Left lung (tissue), 10 donors: ENCODE results near the gene GARNL3. TPM values are rescaled to one million over a fixed set of nuclear protein-coding genes. Genes with fewer than 3 reads are reported as not detected.

Experiments used
- ATAC-seq: fragments of 200-7000 bp; cut with Tn5 transposase; one replicate; pipeline ENCODE4 v1.9.1; 2020; ENCODE audit warnings: moderate library complexity
- DNase-seq, 4 donors: peaks; one replicate each; pipeline ENCODE4 v3.0.0-alpha.2; 2013 to 2020
- H3K27ac ChIP-seq, 2 donors: fragments of 200-600 bp; sonication (generic) in 1 of 2; one replicate each; pipeline versions ENCODE4 v1.5.0 to v1.8.0; 2020 to 2021
- H3K27me3 ChIP-seq, 2 donors: fragments of 200-600 bp; sonication (generic) in 1 of 2; one replicate each; pipeline versions ENCODE4 v1.5.0 to v1.8.0; 2020 to 2021
- H3K36me3 ChIP-seq, 2 donors: fragments of 200-600 bp; sonication (generic) in 1 of 2; one replicate each; pipeline versions ENCODE4 v1.5.0 to v1.8.0; 2020 to 2021
- H3K4me1 ChIP-seq, 2 donors: fragments of 200-600 bp; one replicate each; pipeline ENCODE4 v1.8.0; 2021
- H3K4me3 ChIP-seq, 2 donors: fragments of 200-600 bp; sonication (generic) in 1 of 2; one replicate each; pipeline versions ENCODE4 v1.5.0 to v1.8.0; 2020 to 2021; ENCODE audit warnings: mild to moderate bottlenecking in 1 of 2
- H3K9me3 ChIP-seq, 2 donors: fragments of 200-600 bp; sonication (generic) in 1 of 2; one replicate each; pipeline versions ENCODE4 v1.5.0 to v1.8.0; 2020 to 2021
- intact Hi-C, 2 donors: fragments of 100-400 bp; cut with DNase I; formaldehyde crosslinking; loops; one replicate each; pipeline versions ENCODE4 v1.11.2 to v1.14.2; 2022
- polyA plus RNA-seq, 6 donors: library from polyadenylated mRNA; unstranded; fragments of 120-200 nt; gene quantifications; one replicate each; pipeline ENCODE4 v1.2.1, GENCODE V29; 2013; ENCODE audit not compliant: insufficient read length in 6 of 6
- total RNA-seq, 2 donors: library from RNA; stranded (reverse); fragmentation: NEBNext Ultra II Directional; extraction: Animal tissue kit (Norgen Biotek cat#: 25700); gene quantifications; one replicate each; pipeline ENCODE4 v1.2.1, GENCODE V29; 2021
- TF ChIP-seq, protein P1 (sequence below), 2 donors: fragments of 200-600 bp; sonication (generic) in 1 of 2; IDR thresholded peaks; one replicate each; pipeline versions ENCODE4 v1.5.0 to v1.8.0; 2021; ENCODE audit warnings: antibody characterized with exemption in 2 of 2
- donor health status: DM: no; HTN: yes; CAD: no.
- donor health status: DM: no; HTN: no; CAD: no.

The GARNL3 gene
- total and polyA plus RNA-seq, 8 donors, result 7.4 to 40.4 (median 37.7) TPM

GRCh38 chr9:127368852-127369402 is 104.4 kb downstream of the GARNL3 start:
- no peaks in the 10 kb centered on the region for H3K27me3 ChIP-seq
- TF ChIP-seq, protein P1, sequence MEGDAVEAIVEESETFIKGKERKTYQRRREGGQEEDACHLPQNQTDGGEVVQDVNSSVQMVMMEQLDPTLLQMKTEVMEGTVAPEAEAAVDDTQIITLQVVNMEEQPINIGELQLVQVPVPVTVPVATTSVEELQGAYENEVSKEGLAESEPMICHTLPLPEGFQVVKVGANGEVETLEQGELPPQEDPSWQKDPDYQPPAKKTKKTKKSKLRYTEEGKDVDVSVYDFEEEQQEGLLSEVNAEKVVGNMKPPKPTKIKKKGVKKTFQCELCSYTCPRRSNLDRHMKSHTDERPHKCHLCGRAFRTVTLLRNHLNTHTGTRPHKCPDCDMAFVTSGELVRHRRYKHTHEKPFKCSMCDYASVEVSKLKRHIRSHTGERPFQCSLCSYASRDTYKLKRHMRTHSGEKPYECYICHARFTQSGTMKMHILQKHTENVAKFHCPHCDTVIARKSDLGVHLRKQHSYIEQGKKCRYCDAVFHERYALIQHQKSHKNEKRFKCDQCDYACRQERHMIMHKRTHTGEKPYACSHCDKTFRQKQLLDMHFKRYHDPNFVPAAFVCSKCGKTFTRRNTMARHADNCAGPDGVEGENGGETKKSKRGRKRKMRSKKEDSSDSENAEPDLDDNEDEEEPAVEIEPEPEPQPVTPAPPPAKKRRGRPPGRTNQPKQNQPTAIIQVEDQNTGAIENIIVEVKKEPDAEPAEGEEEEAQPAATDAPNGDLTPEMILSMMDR (IDR thresholded peaks at IDR 0.05), result no peak
- intact Hi-C loops, result no loop called here
- H3K4me1 ChIP-seq, result no peaks in the 10 kb centered on the region
- no peaks in the 10 kb centered on the region for H3K9me3 ChIP-seq
- no peak overlapping the region for H3K4me3 ChIP-seq
- DNase-seq (peak in 1 of 4 donors; percentile 24), ATAC-seq (peak; percentile 19)
- H3K27ac ChIP-seq, result no peak overlapping the region
- H3K36me3 ChIP-seq, result no peaks in the 10 kb centered on the region

- Histone ChIP-seq H3K9me3 (no peaks in the 10 kb centered on the region), H3K4me3 (no peak overlapping the region), H3K36me3 (no peaks in the 10 kb centered on the region), H3K27ac (no peak overlapping the region), H3K27me3 (no peaks in the 10 kb centered on the region), H3K4me1 (no peaks in the 10 kb centered on the region)
- no peak for DNase-seq
- TF ChIP-seq, protein P1 (IDR thresholded peaks at IDR 0.05), result no peak
- no peak for ATAC-seq
- intact Hi-C loops, result no loop called here
Measured at GRCh38 chr9:127369428-127369827, 104.9 kb downstream of the GARNL3 start.

DNA sequence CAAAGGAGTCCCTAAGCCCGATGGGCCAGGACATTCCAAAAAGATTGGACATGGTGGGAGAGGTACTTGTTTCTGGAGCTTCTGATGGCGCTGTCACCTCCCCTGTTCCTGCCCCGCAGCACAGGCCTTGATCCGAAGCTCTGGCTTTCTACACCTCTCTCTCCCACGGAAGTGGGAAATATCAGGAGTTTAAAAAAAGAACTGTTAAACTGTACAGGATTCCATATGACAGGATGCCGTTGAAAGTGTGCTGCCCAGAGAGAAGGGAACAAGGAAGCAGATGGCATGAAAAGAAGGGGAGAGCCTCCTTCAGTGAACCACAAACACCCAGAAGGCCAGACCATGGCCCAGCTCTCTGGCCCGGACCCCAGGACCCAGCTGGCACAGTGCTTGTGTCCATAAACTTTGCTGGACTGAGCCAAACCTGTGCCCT is 105.6 kb downstream of the GARNL3 start:
- Histone ChIP-seq H3K4me3 (no peak overlapping the region), H3K9me3 (no peaks in the 10 kb centered on the region), H3K27ac (no peak overlapping the region), H3K27me3 (no peaks in the 10 kb centered on the region), H3K4me1 (no peaks in the 10 kb centered on the region), H3K36me3 (no peaks in the 10 kb centered on the region)
- intact Hi-C loops, result no loop called here
- TF ChIP-seq, protein P1 (IDR thresholded peaks at IDR 0.05), result no peak
- DNase-seq, result no peak
- ATAC-seq, result no peak

DNA sequence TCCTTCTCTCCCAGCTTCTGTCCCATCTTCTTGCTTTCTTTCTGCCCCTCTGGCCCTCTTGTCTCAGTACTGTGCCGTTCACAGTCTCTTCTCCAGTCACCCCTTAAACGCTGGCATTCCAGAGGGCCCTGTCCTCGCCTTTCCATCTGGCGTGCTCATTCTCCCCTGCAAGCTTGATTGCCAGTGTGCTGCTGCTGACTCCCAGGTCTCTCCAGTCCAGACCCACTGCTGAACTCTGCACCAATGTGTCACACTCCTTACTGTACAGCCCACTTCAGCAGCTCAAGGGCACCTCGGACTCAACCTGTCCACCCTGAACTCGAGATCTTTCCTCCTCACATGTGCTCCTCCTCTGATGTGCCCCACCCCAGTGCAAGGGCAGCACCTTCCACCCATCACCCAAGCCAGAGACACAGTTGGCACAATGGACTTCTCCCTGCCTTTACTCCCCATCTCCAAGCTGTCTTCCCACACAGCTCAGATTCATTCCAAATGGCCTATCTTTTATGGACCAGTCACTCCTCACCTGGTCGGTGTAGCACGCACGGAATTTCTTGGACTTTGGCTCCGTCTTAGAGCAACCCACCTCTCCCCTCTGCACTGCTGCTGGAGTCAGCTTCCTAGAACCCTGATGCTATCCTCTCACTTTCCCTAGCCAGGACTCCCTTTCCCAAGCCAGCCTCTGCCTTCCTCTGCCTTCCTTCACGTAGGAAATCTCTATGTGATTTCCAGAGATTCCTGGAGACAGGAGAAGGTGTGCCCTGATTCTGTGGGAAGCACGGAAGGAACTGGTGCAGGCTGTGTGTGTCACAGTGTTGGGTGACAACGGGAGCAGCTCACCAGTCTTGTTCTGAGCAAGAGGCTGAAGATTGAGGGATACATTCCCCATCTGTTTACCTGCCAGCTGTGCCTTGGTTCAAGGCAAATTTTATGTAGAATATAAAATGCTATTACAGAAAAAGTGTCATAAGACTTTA is 106.4 kb downstream of the GARNL3 start:
- Histone ChIP-seq H3K27ac (no peak overlapping the region), H3K9me3 (no peaks in the 10 kb centered on the region), H3K4me1 (no peaks in the 10 kb centered on the region), H3K36me3 (no peaks in the 10 kb centered on the region), H3K4me3 (no peak overlapping the region), H3K27me3 (no peaks in the 10 kb centered on the region)
- DNase-seq (no peak), ATAC-seq (no peak)
- TF ChIP-seq, protein P1 (IDR thresholded peaks at IDR 0.05), result no peak
- intact Hi-C loops, result no loop called here

DNA sequence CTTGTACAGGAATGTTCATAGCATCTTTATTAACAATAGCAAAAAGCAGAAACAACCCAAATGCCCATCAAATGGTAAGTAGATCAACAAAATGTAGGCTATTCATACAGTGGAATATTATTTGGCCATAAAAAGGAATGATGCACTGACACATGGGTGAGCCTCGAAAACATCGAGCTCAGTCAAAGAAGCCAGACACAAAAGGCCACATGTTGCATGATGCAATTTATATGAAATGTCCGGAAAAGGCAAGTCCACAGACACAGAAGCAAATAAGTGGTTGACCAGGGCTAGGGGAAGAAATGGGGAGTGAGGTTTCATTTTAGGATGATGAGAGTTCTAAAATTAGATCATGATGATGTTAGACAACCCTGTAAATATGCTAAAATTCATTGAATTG is 115.9 kb downstream of the GARNL3 start:
- Histone ChIP-seq H3K36me3 (no peaks in the 10 kb centered on the region), H3K27ac (no peak overlapping the region), H3K4me3 (no peak overlapping the region), H3K4me1 (no peaks in the 10 kb centered on the region), H3K9me3 (peaks cover 0 to 6% of the 10 kb centered on the region in 2 donors), H3K27me3 (no peaks in the 10 kb centered on the region)
- TF ChIP-seq, protein P1 (IDR thresholded peaks at IDR 0.05), result no peak
- DNase-seq (no peak), ATAC-seq (no peak)
- intact Hi-C loops, result no loop called here
